Esophagus squamous epithelium (tissue), 4 donors: ENCODE data around the gene APOBEC2.

Experiments used
- POLR2A ChIP-seq, 4 donors: fragments of 450-650 bp; IDR thresholded peaks; one replicate each; pipeline ENCODE4 v1.6.1; 2017; ENCODE audit warnings: antibody characterized with exemption in 4 of 4, mild to moderate bottlenecking in 4 of 4, moderate library complexity in 3 of 4
- TF ChIP-seq, protein P1 (sequence below), 6 experiments: fragments of 450-650 bp in 4 of 6; fragments of 200-600 bp in 2 of 6; sonication (generic) in 2 of 6; IDR thresholded peaks; one replicate each; pipeline ENCODE4 v1.5.1; 2016 to 2019; ENCODE audit warnings: antibody characterized with exemption in 6 of 6, mild to moderate bottlenecking in 4 of 6, moderate library complexity in 4 of 6

DNA sequence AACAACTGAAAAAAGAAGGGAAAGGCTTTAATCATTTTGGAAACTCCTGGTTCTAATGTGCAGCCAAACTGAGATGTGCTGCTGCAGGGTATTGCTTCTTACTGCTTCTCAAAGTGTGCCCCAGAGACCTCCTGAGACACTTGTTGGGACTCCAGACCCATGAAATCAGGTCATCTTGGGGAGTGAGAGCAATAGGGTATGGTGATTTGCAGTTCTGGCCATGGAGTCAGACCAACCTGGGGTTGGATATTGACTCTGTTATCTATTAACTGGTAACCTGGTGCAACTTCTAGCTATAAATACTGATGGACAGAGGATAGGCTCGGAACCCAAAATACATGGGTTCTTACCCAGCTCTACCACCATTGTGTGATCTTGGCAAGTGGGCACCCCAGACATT lies 6.9 kb upstream of the APOBEC2 start:
- TF ChIP-seq, protein P1, sequence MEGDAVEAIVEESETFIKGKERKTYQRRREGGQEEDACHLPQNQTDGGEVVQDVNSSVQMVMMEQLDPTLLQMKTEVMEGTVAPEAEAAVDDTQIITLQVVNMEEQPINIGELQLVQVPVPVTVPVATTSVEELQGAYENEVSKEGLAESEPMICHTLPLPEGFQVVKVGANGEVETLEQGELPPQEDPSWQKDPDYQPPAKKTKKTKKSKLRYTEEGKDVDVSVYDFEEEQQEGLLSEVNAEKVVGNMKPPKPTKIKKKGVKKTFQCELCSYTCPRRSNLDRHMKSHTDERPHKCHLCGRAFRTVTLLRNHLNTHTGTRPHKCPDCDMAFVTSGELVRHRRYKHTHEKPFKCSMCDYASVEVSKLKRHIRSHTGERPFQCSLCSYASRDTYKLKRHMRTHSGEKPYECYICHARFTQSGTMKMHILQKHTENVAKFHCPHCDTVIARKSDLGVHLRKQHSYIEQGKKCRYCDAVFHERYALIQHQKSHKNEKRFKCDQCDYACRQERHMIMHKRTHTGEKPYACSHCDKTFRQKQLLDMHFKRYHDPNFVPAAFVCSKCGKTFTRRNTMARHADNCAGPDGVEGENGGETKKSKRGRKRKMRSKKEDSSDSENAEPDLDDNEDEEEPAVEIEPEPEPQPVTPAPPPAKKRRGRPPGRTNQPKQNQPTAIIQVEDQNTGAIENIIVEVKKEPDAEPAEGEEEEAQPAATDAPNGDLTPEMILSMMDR (IDR thresholded peaks at IDR 0.05) = no peak
- no peak for TF ChIP-seq POLR2A (IDR thresholded peaks at IDR 0.05)
